HepG2 (cell line): ENCODE measurements around the gene FANCD2OS. TPM values are rescaled to one million over a fixed set of nuclear protein-coding genes. Genes with fewer than 3 reads are reported as not detected.
"Not testable (repeated sequence)": the region's sequence is repeated elsewhere in the genome, so short reads cannot be mapped to it uniquely, and the experiment has no call there.

Experiments
- ATAC-seq: fragments of 200-7000 bp; cut with Tn5 transposase; 3 replicates; pipeline ENCODE4 v1.9.1; 2020; ENCODE audit warnings: mild to moderate bottlenecking, moderate library complexity
- BruUV-seq: library from RNA; stranded (reverse); fragments of 400-500 nt; replicated peaks from 2 replicates; lab custom pipeline; 2021; lab: Mats Ljungman, UMichigan
- CTCF ChIA-PET: fragments of 300-600 bp; formaldehyde crosslinking; extraction: SDS; loops from one replicate; lab custom pipeline; 2021; ENCODE audit warnings: low total read pairs, inconsistent platforms, low intra/inter-chr PET ratio; lab: Yijun Ruan, JAX
- POLR2A ChIA-PET: fragments of 350-600 bp; sonication (Branson Sonifier 250); formaldehyde crosslinking; loops from one replicate; lab custom pipeline; 2020; ENCODE audit warnings: antibody characterized with exemption, inconsistent platforms; lab: Yijun Ruan, JAX
- DNase-seq: peaks from one replicate; pipeline ENCODE4 v3.0.0-alpha.2; 2015; ENCODE audit warnings: low spot score
- FAIRE-seq: peaks from 3 replicates; lab custom pipeline; 2011; peaks lifted over from hg19 to GRCh38; lab: Jason Lieb, UNC
- H2AFZ ChIP-seq: one replicate; pipeline ENCODE4 v1.6.1; 2011; ENCODE audit warnings: low read length, inconsistent platforms
- H3K27ac ChIP-seq: fragments of 300-600 bp; 3 replicates; pipeline ENCODE4 v1.8.0; 2011; ENCODE audit warnings: mixed run types, mild to moderate bottlenecking, mixed read lengths, low read length, inconsistent platforms; ENCODE audit not compliant: insufficient read depth; ENCODE audit errors: extremely low read length
- H3K27me3 ChIP-seq, 2 experiments: fragments of 200-600 bp in 1 of 2; 2 replicates in 1 of 2; 3 replicates in 1 of 2; pipeline versions ENCODE4 v1.6.0 to v1.8.0; 2011; ENCODE audit warnings: low read length in 2 of 2, mild to moderate bottlenecking in 2 of 2, moderate library complexity in 2 of 2, inconsistent platforms in 1 of 2; ENCODE audit not compliant: insufficient read depth in 2 of 2, control insufficient read depth in 1 of 2
- H3K36me3 ChIP-seq, 2 experiments: fragments of 200-600 bp in 1 of 2; replicated peaks in 1 of 2; 2 replicates in 1 of 2; 3 replicates in 1 of 2; pipeline versions ENCODE4 v1.5.1 to v1.8.0; 2011; ENCODE audit warnings: low read length in 2 of 2, inconsistent platforms in 1 of 2; ENCODE audit not compliant: insufficient read depth in 2 of 2, control insufficient read depth in 1 of 2
- H3K4me1 ChIP-seq: 2 replicates; pipeline ENCODE4 v1.5.1; 2012; ENCODE audit warnings: low read length, inconsistent platforms; ENCODE audit not compliant: insufficient read depth
- H3K4me2 ChIP-seq: 2 replicates; pipeline ENCODE4 v1.6.0; 2011; ENCODE audit warnings: low read depth, low read length, inconsistent platforms
- H3K4me3 ChIP-seq, 3 experiments: fragments of 200-600 bp in 1 of 3; sonication (generic), shearing (Covaris generic) in 1 of 3; replicated peaks in 1 of 3; 2 replicates each; pipeline ENCODE4 v1.5.1; 2011 to 2016; ENCODE audit warnings: low read length in 3 of 3, inconsistent platforms in 2 of 3, low read depth in 2 of 3, mild to moderate bottlenecking in 2 of 3, control low read depth in 1 of 3, mixed read lengths in 1 of 3; ENCODE audit not compliant: insufficient read depth in 1 of 3
- H3K79me2 ChIP-seq: one replicate; pipeline ENCODE4 v1.6.1; 2011; ENCODE audit warnings: low read length, inconsistent platforms; ENCODE audit not compliant: insufficient read depth
- H3K9ac ChIP-seq: 2 replicates; pipeline ENCODE4 v1.6.0; 2011; ENCODE audit warnings: mild to moderate bottlenecking, low read depth, low read length, inconsistent platforms; ENCODE audit not compliant: insufficient read depth
- H3K9me3 ChIP-seq: 2 replicates; pipeline ENCODE4 v1.5.1; 2012; ENCODE audit warnings: mild to moderate bottlenecking, low read length
- H4K20me1 ChIP-seq: 2 replicates; pipeline ENCODE4 v1.6.0; 2011; ENCODE audit warnings: inconsistent platforms, mild to moderate bottlenecking, low read length, moderate library complexity; ENCODE audit not compliant: insufficient read depth
- NFIC ChIP-seq: IDR thresholded peaks from 2 replicates; pipeline ENCODE4 v1.6.1; 2012; ENCODE audit warnings: mild to moderate bottlenecking, low read length, inconsistent platforms
- NFYB ChIP-seq: sonication (generic); formaldehyde crosslinking; IDR thresholded peaks from 2 replicates; pipeline ENCODE4 v1.4.0; 2020; ENCODE audit warnings: missing genetic modification reagents
- NFYC ChIP-seq: IDR thresholded peaks from 2 replicates; pipeline ENCODE4 v1.6.1; 2016; ENCODE audit warnings: missing genetic modification reagents, missing compliant biosample characterization
- ZMYM4 ChIP-seq: sonication (generic); formaldehyde crosslinking; IDR thresholded peaks from 2 replicates; pipeline ENCODE4 v1.8.1; 2023; ENCODE audit warnings: mild to moderate bottlenecking, missing genetic modification reagents
- ZNF83 ChIP-seq: sonication (generic); formaldehyde crosslinking; IDR thresholded peaks from 2 replicates; pipeline ENCODE4 v1.4.0; 2020; ENCODE audit warnings: missing genetic modification reagents, mild to moderate bottlenecking, borderline replicate concordance
- WGBS: methylation state at CpG from one replicate; pipeline ENCODE4 v1.1.6; 2017; ENCODE audit warnings: low lambda C conversion rate; 5-methylcytosine and 5-hydroxymethylcytosine counted together
- in situ Hi-C: cut with HindIII; loops from 2 replicates; pipeline ENCODE4 v1.10.0; 2017; ENCODE audit warnings: low pct_unique_long_range_greater_than_20kb; ENCODE audit not compliant: extremely low pct_ligation_motif_present
- intact Hi-C: fragments of 100-400 bp; cut with micrococcal nuclease; formaldehyde crosslinking; loops from one replicate; pipeline ENCODE4 v1.10.0; 2022; ENCODE audit not compliant: unreplicated experiment
- polyA plus RNA-seq, 8 experiments: library from polyadenylated mRNA; depleted of rRNA in 3 of 8; stranded (reverse) in 7 of 8; unstranded in 1 of 8; fragments of >200 nt; fragmentation: Illumina TruSeq in 4 of 8; extraction: Trizol in 4 of 8; gene quantifications; 2 replicates each; pipeline versions ENCODE4 v1.2.1 to v1.2.3, GENCODE V29; 2011 to 2016; ENCODE audit warnings: low read depth in 4 of 8, missing spikeins in 1 of 8, mixed read lengths in 1 of 8; ENCODE audit not compliant: insufficient read depth in 1 of 8
- total RNA-seq, 5 experiments: library from RNA; depleted of rRNA; stranded (reverse); fragments of >200 nt; fragmentation: Illumina TruSeq; extraction: Trizol; gene quantifications; 2 replicates each; pipeline ENCODE4 v1.2.3, GENCODE V29; 2016; ENCODE audit warnings: low read depth in 1 of 5
- TF ChIP-seq, protein P1 (sequence below), 2 experiments: IDR thresholded peaks; 2 replicates each; pipeline ENCODE4 v1.6.1; 2011 to 2012; ENCODE audit warnings: low read length in 2 of 2, borderline replicate concordance in 1 of 2, low read depth in 1 of 2, mild to moderate bottlenecking in 1 of 2, moderate library complexity in 1 of 2
- TF ChIP-seq, protein P2 (sequence below): IDR thresholded peaks from 2 replicates; pipeline ENCODE4 v1.6.1; 2016; ENCODE audit warnings: low read depth

FANCD2OS gene
- total and polyA plus RNA-seq, 2 of the 13 experiments (the other 11 are each of a cell fraction or from before 2014, with no cell fraction given): not detected

DNA sequence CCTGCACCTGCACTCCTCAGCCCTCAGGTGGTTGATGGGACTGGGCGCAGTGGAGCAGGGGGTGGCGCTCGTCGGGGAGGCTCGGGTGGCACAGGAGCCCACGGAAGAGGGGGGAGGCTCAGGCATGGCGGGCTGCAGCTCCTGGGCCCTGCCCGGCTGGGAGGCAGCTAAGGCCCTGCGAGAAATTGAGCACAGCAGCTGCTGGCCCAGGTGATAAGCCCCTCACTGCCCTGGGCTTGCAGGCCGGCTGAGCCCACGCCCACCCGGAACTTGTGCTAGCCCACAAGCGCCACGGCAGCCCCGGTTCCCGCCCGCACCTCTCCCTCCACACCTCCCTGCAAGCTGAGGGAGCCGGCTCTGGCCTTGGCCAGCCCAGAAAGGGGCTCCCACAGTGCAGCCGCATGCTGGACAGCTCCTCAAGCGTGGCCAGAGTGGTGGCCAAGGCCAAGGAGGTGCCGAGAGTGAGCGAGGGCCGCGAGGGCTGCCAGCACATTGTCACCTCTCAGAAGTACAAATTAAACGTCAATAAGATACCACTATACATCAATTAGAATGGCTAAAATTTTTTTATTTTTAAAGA is 28.5 kb upstream of the FANCD2OS start (continued):
- TF ChIP-seq, protein P1, sequence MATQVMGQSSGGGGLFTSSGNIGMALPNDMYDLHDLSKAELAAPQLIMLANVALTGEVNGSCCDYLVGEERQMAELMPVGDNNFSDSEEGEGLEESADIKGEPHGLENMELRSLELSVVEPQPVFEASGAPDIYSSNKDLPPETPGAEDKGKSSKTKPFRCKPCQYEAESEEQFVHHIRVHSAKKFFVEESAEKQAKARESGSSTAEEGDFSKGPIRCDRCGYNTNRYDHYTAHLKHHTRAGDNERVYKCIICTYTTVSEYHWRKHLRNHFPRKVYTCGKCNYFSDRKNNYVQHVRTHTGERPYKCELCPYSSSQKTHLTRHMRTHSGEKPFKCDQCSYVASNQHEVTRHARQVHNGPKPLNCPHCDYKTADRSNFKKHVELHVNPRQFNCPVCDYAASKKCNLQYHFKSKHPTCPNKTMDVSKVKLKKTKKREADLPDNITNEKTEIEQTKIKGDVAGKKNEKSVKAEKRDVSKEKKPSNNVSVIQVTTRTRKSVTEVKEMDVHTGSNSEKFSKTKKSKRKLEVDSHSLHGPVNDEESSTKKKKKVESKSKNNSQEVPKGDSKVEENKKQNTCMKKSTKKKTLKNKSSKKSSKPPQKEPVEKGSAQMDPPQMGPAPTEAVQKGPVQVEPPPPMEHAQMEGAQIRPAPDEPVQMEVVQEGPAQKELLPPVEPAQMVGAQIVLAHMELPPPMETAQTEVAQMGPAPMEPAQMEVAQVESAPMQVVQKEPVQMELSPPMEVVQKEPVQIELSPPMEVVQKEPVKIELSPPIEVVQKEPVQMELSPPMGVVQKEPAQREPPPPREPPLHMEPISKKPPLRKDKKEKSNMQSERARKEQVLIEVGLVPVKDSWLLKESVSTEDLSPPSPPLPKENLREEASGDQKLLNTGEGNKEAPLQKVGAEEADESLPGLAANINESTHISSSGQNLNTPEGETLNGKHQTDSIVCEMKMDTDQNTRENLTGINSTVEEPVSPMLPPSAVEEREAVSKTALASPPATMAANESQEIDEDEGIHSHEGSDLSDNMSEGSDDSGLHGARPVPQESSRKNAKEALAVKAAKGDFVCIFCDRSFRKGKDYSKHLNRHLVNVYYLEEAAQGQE (IDR thresholded peaks at IDR 0.05; ENCODE audit: borderline replicate concordance in 1 of 2, low read depth in 1 of 2, low read length in 2 of 2): peak; percentile 29 to 79
- TF ChIP-seq NFIC: no peak
- TF ChIP-seq ZNF83: no peak
- TF ChIP-seq, protein P2, sequence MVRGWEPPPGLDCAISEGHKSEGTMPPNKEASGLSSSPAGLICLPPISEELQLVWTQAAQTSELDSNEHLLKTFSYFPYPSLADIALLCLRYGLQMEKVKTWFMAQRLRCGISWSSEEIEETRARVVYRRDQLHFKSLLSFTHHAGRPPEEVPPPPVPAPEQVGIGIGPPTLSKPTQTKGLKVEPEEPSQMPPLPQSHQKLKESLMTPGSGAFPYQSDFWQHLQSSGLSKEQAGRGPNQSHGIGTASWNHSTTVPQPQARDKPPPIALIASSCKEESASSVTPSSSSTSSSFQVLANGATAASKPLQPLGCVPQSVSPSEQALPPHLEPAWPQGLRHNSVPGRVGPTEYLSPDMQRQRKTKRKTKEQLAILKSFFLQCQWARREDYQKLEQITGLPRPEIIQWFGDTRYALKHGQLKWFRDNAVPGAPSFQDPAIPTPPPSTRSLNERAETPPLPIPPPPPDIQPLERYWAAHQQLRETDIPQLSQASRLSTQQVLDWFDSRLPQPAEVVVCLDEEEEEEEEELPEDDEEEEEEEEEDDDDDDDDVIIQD (CRISPR knock-in tag): no peak

DNA sequence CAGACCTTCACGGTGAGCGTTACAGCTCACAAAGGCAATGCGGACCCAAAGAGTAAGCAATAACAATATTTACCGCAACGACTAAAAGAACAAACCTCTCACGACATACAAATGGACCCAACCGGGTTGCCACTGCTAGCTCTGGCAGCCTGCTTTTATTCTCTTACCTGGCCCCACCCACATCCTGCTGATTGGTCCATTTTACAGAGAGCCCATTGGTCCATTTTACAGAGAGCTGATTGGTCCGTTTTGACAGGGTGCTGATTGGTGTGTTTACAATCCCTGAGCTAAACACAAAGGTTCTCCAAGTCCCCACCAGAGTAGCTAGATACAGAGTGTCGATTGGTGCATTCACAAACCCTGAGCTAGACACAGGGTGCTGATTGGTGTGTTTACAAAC is 27.8 kb upstream of the FANCD2OS start:
- CTCF ChIA-PET, H3K36me3 ChIP-seq, H3K4me3 ChIP-seq, H3K9me3 ChIP-seq, H3K4me2 ChIP-seq, H4K20me1 ChIP-seq, H2AFZ ChIP-seq, H3K9ac ChIP-seq, POLR2A ChIA-PET, ATAC-seq, H3K27ac ChIP-seq, H3K79me2 ChIP-seq, H3K27me3 ChIP-seq, FAIRE-seq, BruUV-seq, in situ Hi-C loops, DNase-seq, intact Hi-C loops: not testable (repeated sequence)
- 80% methylated on average over 9 of the region's 9 CpGs for WGBS
- TF ChIP-seq NFYC (CRISPR knock-in tag): peak; percentile 68
- peak; percentile 27; the same call in 1 of the 2 replicates for TF ChIP-seq ZMYM4 (CRISPR knock-in tag)
- peak; percentile 74 for TF ChIP-seq NFYB (CRISPR knock-in tag)
- peaks cover 29% of the 10 kb centered on the region for H3K4me1 ChIP-seq
